ENCODE measurements around the gene VKORC1L1.
"Not testable (repeated sequence)": the region's sequence is repeated elsewhere in the genome, so short reads cannot be mapped to it uniquely, and the experiment has no call there.

The VKORC1L1 gene

GRCh38 chr7:65927489-65928448, 54.9 kb downstream of the VKORC1L1 start:
- peak; percentile 13 for DNase-seq (ENCODE audit: low read depth)
- TF ChIP-seq CTCF (conservative IDR thresholded peaks at IDR 0.05; ENCODE audit: low read depth, low read length) = no peak
- no peak overlapping the region for H3K4me3 ChIP-seq (ENCODE audit: low read depth, low read length)

- TF ChIP-seq CTCF (conservative IDR thresholded peaks at IDR 0.05; ENCODE audit: low read depth, low read length) = no peak
- DNase-seq (ENCODE audit: low read depth) = no peak
- no peak overlapping the region for H3K4me3 ChIP-seq (ENCODE audit: low read depth, low read length)
Measured at GRCh38 chr7:65931685-65932084, 58.8 kb downstream of the VKORC1L1 start.

DNA sequence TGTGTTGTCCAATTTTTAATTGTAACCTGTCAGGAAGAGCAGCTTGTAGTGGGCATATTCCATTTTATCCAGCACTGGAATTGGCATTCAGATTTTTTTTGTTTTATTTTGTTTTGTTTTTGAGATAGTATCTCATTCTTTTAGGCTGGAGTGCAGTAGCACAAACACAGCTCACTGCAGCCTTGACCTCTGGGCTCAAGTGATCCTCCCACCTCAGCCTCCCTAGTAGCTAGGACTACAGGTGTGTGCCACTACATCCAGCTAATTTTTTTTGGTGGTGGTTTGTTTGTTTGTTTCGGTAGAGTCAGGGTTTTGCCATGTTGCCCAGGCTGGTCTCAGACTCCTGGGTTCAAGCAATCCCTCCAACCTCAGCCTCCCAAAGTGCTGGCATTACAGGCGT, 64.4 kb downstream of the VKORC1L1 start:
- no peak for DNase-seq (ENCODE audit: low read depth)
- H3K4me3 ChIP-seq (ENCODE audit: low read depth, low read length) = no peak overlapping the region
- TF ChIP-seq CTCF (conservative IDR thresholded peaks at IDR 0.05; ENCODE audit: low read depth, low read length) = no peak

- TF ChIP-seq CTCF (conservative IDR thresholded peaks at IDR 0.05; ENCODE audit: low read depth, low read length) = no peak
- DNase-seq (ENCODE audit: low read depth) = peak; percentile 55
- no peak overlapping the region for H3K4me3 ChIP-seq (ENCODE audit: low read depth, low read length)
Measured at GRCh38 chr7:65938336-65938895, 65.5 kb downstream of the VKORC1L1 start.

DNA sequence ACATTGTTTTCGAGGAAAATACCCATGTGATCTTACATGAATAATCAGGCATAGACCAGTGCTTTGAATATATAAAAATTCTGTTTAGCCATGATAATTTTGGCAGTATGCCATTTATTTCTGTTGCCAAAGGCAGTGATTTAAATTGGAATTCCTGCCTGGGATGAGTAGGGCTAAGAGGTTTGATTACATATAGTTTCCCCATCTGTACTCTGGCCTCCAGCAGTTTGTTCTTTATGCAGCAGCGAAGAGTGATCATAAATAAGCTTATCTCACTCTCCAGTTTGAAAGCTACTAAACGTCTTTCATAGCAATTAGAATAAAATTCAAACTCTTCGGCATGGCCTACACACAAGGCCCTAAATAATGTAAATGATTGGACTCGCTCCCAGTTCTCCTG, 72.9 kb downstream of the VKORC1L1 start:
- not testable (repeated sequence) for H3K4me3 ChIP-seq (ENCODE audit: low read depth, low read length); DNase-seq (ENCODE audit: low read depth)

GRCh38 chr7:65946904-65947303, 74.0 kb downstream of the VKORC1L1 start:
- peak; percentile 76 for DNase-seq (ENCODE audit: low read depth)
- no peak for TF ChIP-seq CTCF (conservative IDR thresholded peaks at IDR 0.05; ENCODE audit: low read depth, low read length)

GRCh38 chr7:65951837-65952578, 79.1 kb downstream of the VKORC1L1 start:
- no peak for TF ChIP-seq CTCF (conservative IDR thresholded peaks at IDR 0.05; ENCODE audit: low read depth, low read length)
- DNase-seq (ENCODE audit: low read depth) = peak; percentile 19
- no peak overlapping the region for H3K4me3 ChIP-seq (ENCODE audit: low read depth, low read length)

More at GRCh38 chr7:65946904-65947303, 74.0 kb downstream of the VKORC1L1 start:
- no peak overlapping the region for H3K4me3 ChIP-seq (ENCODE audit: low read depth, low read length)

Data from choroid plexus epithelial cell (primary cell).